GM12878 (cell line): ENCODE data around the gene ARL10. TPM values are rescaled to one million over a fixed set of nuclear protein-coding genes. Genes with fewer than 3 reads are reported as not detected.

Source experiments
- ATAC-seq: fragments of 200-7000 bp; cut with Tn5 transposase; 3 replicates; pipeline ENCODE4 v1.9.1; 2020; ENCODE audit warnings: mild to moderate bottlenecking, moderate library complexity
- BruUV-seq: library from RNA; stranded (reverse); fragments of 400-500 nt; replicated peaks from 2 replicates; lab custom pipeline; 2021; lab: Mats Ljungman, UMichigan
- CTCF ChIA-PET: fragments of 300-600 bp; sonication (Branson Sonifier 250); formaldehyde crosslinking; extraction: SDS; loops from one replicate; lab custom pipeline; 2021; ENCODE audit warnings: inconsistent platforms; lab: Yijun Ruan, JAX
- POLR2A ChIA-PET: fragments of 350-600 bp; formaldehyde crosslinking; extraction: SDS; loops from one replicate; lab custom pipeline; 2021; ENCODE audit warnings: inconsistent platforms; lab: Charles Lee
- RAD21 ChIA-PET: fragments of 300-600 bp; sonication (Branson Sonifier 250); formaldehyde crosslinking; loops from one replicate; lab custom pipeline; 2023; ENCODE audit warnings: antibody characterized with exemption; ENCODE audit not compliant: unreplicated experiment; lab: Charles Lee
- SMC1A ChIA-PET: fragments of 300-600 bp; sonication (Branson Sonifier 250); formaldehyde crosslinking; loops from one replicate; lab custom pipeline; 2023; ENCODE audit not compliant: unreplicated experiment, uncharacterized antibody; lab: Charles Lee
- DNase-seq: peaks from one replicate; pipeline ENCODE4 v3.0.0-alpha.2; 2011; ENCODE audit warnings: low read depth, low spot score
- FAIRE-seq: peaks from 3 replicates; lab custom pipeline; 2011; peaks lifted over from hg19 to GRCh38; lab: Jason Lieb, UNC
- H2AFZ ChIP-seq: 2 replicates; pipeline ENCODE4 v1.6.0; 2011; ENCODE audit warnings: low read depth, low read length, control low read depth; ENCODE audit not compliant: control insufficient read depth
- H3K27ac ChIP-seq: 2 replicates; pipeline ENCODE4 v1.5.1; 2011; ENCODE audit warnings: control low read depth; ENCODE audit not compliant: control insufficient read depth, insufficient read depth
- H3K27me3 ChIP-seq, 2 experiments: replicated peaks in 1 of 2; 2 replicates each; pipeline versions ENCODE4 v1.6.0 to v1.6.1; 2011; ENCODE audit warnings: low read length in 1 of 2; ENCODE audit not compliant: control insufficient read depth in 2 of 2, insufficient read depth in 2 of 2
- H3K36me3 ChIP-seq, 2 experiments: 2 replicates each; pipeline ENCODE4 v1.5.1; 2011; ENCODE audit warnings: low read length in 1 of 2; ENCODE audit not compliant: control insufficient read depth in 2 of 2, insufficient read depth in 2 of 2
- H3K4me1 ChIP-seq: 2 replicates; pipeline ENCODE4 v1.6.1; 2011; ENCODE audit warnings: mild to moderate bottlenecking, low read length, moderate library complexity, mixed read lengths; ENCODE audit not compliant: control insufficient read depth, insufficient read depth
- H3K4me2 ChIP-seq: 2 replicates; pipeline ENCODE4 v1.6.0; 2011; ENCODE audit warnings: control low read depth; ENCODE audit not compliant: control insufficient read depth, insufficient read depth
- H3K4me3 ChIP-seq: fragments of 200-600 bp; sonication (generic); 2 replicates; pipeline ENCODE4 v1.5.1; 2016
- H3K79me2 ChIP-seq: 2 replicates; pipeline ENCODE4 v1.6.0; 2011; ENCODE audit warnings: low read length; ENCODE audit not compliant: control insufficient read depth, insufficient read depth
- H3K9ac ChIP-seq: 2 replicates; pipeline ENCODE4 v1.8.0; 2011; ENCODE audit warnings: low read length, control low read depth, mixed read lengths; ENCODE audit not compliant: control insufficient read depth, insufficient read depth
- H3K9me3 ChIP-seq: replicated peaks from 3 replicates; pipeline ENCODE4 v1.5.1; 2011; ENCODE audit warnings: mild to moderate bottlenecking, low read length; ENCODE audit not compliant: control insufficient read depth, insufficient read depth
- H4K20me1 ChIP-seq: 2 replicates; pipeline ENCODE4 v1.6.0; 2011; ENCODE audit not compliant: control insufficient read depth, insufficient read depth
- EED ChIP-seq: sonication (generic); IDR thresholded peaks from 2 replicates; pipeline ENCODE4 v1.6.1; 2016; ENCODE audit warnings: antibody characterized with exemption, low read depth
- IKZF1 ChIP-seq: fragments of 450-650 bp; conservative IDR thresholded peaks from 2 replicates; pipeline ENCODE4 v1.6.1; 2017; ENCODE audit warnings: antibody characterized with exemption, mild to moderate bottlenecking
- JUND ChIP-seq: IDR thresholded peaks from 2 replicates; pipeline ENCODE4 v1.6.1; 2012; ENCODE audit warnings: low read depth, mild to moderate bottlenecking, low read length, improper control_type of control experiment, moderate library complexity
- MTA3 ChIP-seq: IDR thresholded peaks from 2 replicates; pipeline ENCODE4 v1.6.1; 2012; ENCODE audit warnings: low read length, inconsistent platforms, borderline replicate concordance
- MXI1 ChIP-seq: fragments of 150-350 bp; IDR thresholded peaks from 2 replicates; pipeline ENCODE4 v1.6.1; 2011; ENCODE audit warnings: low read depth, mild to moderate bottlenecking, inconsistent platforms, low read length, improper control_type of control experiment
- NFXL1 ChIP-seq: fragments of 450-650 bp; IDR thresholded peaks from 2 replicates; pipeline ENCODE4 v1.6.1; 2017; ENCODE audit warnings: antibody characterized with exemption, mild to moderate bottlenecking, borderline replicate concordance
- NFYA ChIP-seq: IDR thresholded peaks from 2 replicates; pipeline ENCODE4 v1.6.1; 2011; ENCODE audit warnings: low read depth, mild to moderate bottlenecking, low read length, improper control_type of control experiment, borderline replicate concordance
- RUNX3 ChIP-seq: IDR thresholded peaks from 2 replicates; pipeline ENCODE4 v1.6.1; 2012; ENCODE audit warnings: low read length, inconsistent platforms
- SP1 ChIP-seq: IDR thresholded peaks from one replicate; pipeline ENCODE4 v1.6.1; 2011; ENCODE audit warnings: low read depth, low read length
- SREBF2 ChIP-seq: IDR thresholded peaks from 2 replicates; pipeline ENCODE4 v1.6.1; 2012; ENCODE audit warnings: mild to moderate bottlenecking, low read length
- STAT1 ChIP-seq: fragments of 450-650 bp; conservative IDR thresholded peaks from 2 replicates; pipeline ENCODE4 v1.6.1; 2014; ENCODE audit warnings: antibody characterized with exemption, mild to moderate bottlenecking
- SUZ12 ChIP-seq: fragments of 200-600 bp; sonication (generic); IDR thresholded peaks from one replicate; pipeline ENCODE4 v1.6.1; 2018; ENCODE audit warnings: antibody characterized with exemption, mild to moderate bottlenecking; ENCODE audit not compliant: unreplicated experiment
- ZBED1 ChIP-seq: IDR thresholded peaks from 2 replicates; pipeline ENCODE4 v1.6.1; 2016; ENCODE audit warnings: borderline replicate concordance
- ZZZ3 ChIP-seq: IDR thresholded peaks from 2 replicates; pipeline ENCODE4 v1.6.1; 2011; ENCODE audit warnings: low read depth; ENCODE audit not compliant: control insufficient read depth, insufficient read length
- WGBS: methylation state at CpG from one replicate; pipeline ENCODE4 v1.1.6; 2016; ENCODE audit warnings: low lambda C conversion rate; ENCODE audit not compliant: insufficient replicate concordance, insufficient coverage; ENCODE audit errors: missing lambda C conversion rate; 5-methylcytosine and 5-hydroxymethylcytosine counted together
- in situ Hi-C: fragments of 300-500 bp; cut with MboI; formaldehyde crosslinking; loops from 9 replicates; pipeline ENCODE4 v1.14.3; 2018; ENCODE audit warnings: mixed read lengths
- intact Hi-C: fragments of 100-400 bp; cut with micrococcal nuclease; formaldehyde crosslinking; loops from one replicate; pipeline ENCODE4 v1.14.2; 2022; ENCODE audit not compliant: unreplicated experiment
- polyA plus RNA-seq, 11 experiments: library from polyadenylated mRNA; depleted of rRNA in 4 of 11; unstranded in 6 of 11; stranded (reverse) in 5 of 11; fragments of >200 nt; fragmentation: Nextera tagmentation in 4 of 11; fragmentation: Illumina TruSeq in 1 of 11; extraction: Ambion mirVana in 4 of 11; extraction: Trizol in 1 of 11; gene quantifications; 1 replicate in 1 of 11; 2 replicates in 10 of 11; pipeline versions ENCODE4 v1.2.1 to v1.2.3, GENCODE V29; 2011 to 2016; ENCODE audit warnings: inconsistent platforms in 2 of 11, missing spikeins in 2 of 11, low read depth in 1 of 11
- total RNA-seq, 4 experiments: library from RNA; depleted of rRNA in 3 of 4; stranded (reverse); fragments of >200 nt in 3 of 4; fragmentation: Illumina TruSeq in 1 of 4; extraction: Trizol in 1 of 4; gene quantifications; 2 replicates each; pipeline versions ENCODE4 v1.2.1 to v1.2.3, GENCODE V29; 2013 to 2021
- TF ChIP-seq, protein P1 (sequence below): fragments of 450-650 bp; IDR thresholded peaks from 2 replicates; pipeline ENCODE4 v1.6.1; 2016; ENCODE audit warnings: mild to moderate bottlenecking, moderate library complexity, borderline replicate concordance
- TF ChIP-seq, protein P2 (sequence below): IDR thresholded peaks from 2 replicates; pipeline ENCODE4 v1.6.1; 2011; ENCODE audit warnings: mild to moderate bottlenecking, low read depth, low read length, moderate library complexity; ENCODE audit not compliant: insufficient replicate concordance
- TF ChIP-seq, protein P3 (sequence below): fragments of 450-650 bp; IDR thresholded peaks from 2 replicates; pipeline ENCODE4 v1.6.1; 2018; ENCODE audit warnings: borderline replicate concordance, mild to moderate bottlenecking; ENCODE audit not compliant: partially characterized antibody

The ARL10 gene
- total and polyA plus RNA-seq, 10 of the 15 experiments (the other 5 are each of a cell fraction or from before 2014, with no cell fraction given): 0.44 to 6.4 (median 2.4) TPM

DNA sequence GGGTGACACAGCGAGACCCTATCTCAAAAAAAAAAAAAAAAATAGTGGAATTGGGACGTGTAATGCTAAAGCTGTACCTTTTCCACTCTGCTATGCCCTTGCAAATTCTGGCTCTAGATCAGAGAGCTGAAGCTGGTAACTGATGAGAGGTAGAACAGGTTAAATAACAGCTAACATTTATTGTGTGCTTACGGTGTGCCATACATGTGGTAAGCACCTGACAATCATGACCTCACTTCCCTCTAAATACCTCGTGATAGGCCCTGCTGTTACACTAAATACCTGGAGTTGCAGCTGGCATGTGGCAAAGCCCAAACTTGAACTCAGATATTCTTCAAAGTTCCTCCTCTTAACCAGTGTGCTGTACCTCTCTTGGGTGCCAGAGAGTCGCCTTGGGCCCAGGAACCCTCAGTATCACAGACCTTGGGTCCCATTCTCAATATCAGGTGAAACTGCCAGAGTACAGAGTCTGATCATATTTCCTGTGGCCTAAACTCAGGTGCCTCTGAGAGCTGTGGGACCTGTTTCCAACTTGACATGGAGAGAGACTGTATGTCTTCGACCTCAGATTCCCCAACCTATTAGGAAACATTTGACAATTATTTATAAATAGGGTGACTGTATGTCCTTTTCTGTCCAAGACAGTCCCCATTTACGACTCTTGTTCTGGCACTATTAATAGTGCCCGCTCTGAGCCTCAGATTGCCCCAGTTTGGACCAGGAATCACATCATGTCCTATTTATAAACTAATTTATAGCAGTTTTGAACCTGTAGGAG, 4.8 kb downstream of the ARL10 start:
- Histone ChIP-seq H3K27me3 (no peaks in the 10 kb centered on the region), H3K9ac (no peak overlapping the region), H3K27ac (no peak overlapping the region), H3K9me3 (no peaks in the 10 kb centered on the region), H3K4me1 (no peaks in the 10 kb centered on the region), H3K4me3 (no peak overlapping the region), H4K20me1 (no peaks in the 10 kb centered on the region), H3K36me3 (peaks cover 0 to 3% of the 10 kb centered on the region in 2 experiments; a peak in 1 of 4 replicates), H2AFZ (no peak overlapping the region), H3K79me2 (no peaks in the 10 kb centered on the region), H3K4me2 (no peak overlapping the region)
- intact Hi-C loops (no loop called here), in situ Hi-C loops (no loop called here)
- no TSS peak for BruUV-seq
- TF ChIP-seq ZZZ3 (no peak), STAT1 (no peak), IKZF1 (no peak), MXI1 (no peak), NFXL1 (no peak), SREBF2 (no peak), RUNX3 (no peak), MTA3 (no peak), JUND (no peak), NFYA (no peak), EED (no peak), SP1 (no peak), SUZ12 (no peak), ZBED1 (no peak)
- TF ChIP-seq, protein P1, sequence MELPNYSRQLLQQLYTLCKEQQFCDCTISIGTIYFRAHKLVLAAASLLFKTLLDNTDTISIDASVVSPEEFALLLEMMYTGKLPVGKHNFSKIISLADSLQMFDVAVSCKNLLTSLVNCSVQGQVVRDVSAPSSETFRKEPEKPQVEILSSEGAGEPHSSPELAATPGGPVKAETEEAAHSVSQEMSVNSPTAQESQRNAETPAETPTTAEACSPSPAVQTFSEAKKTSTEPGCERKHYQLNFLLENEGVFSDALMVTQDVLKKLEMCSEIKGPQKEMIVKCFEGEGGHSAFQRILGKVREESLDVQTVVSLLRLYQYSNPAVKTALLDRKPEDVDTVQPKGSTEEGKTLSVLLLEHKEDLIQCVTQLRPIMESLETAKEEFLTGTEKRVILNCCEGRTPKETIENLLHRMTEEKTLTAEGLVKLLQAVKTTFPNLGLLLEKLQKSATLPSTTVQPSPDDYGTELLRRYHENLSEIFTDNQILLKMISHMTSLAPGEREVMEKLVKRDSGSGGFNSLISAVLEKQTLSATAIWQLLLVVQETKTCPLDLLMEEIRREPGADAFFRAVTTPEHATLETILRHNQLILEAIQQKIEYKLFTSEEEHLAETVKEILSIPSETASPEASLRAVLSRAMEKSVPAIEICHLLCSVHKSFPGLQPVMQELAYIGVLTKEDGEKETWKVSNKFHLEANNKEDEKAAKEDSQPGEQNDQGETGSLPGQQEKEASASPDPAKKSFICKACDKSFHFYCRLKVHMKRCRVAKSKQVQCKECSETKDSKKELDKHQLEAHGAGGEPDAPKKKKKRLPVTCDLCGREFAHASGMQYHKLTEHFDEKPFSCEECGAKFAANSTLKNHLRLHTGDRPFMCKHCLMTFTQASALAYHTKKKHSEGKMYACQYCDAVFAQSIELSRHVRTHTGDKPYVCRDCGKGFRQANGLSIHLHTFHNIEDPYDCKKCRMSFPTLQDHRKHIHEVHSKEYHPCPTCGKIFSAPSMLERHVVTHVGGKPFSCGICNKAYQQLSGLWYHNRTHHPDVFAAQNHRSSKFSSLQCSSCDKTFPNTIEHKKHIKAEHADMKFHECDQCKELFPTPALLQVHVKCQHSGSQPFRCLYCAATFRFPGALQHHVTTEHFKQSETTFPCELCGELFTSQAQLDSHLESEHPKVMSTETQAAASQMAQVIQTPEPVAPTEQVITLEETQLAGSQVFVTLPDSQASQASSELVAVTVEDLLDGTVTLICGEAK: no peak
- TF ChIP-seq, protein P2, sequence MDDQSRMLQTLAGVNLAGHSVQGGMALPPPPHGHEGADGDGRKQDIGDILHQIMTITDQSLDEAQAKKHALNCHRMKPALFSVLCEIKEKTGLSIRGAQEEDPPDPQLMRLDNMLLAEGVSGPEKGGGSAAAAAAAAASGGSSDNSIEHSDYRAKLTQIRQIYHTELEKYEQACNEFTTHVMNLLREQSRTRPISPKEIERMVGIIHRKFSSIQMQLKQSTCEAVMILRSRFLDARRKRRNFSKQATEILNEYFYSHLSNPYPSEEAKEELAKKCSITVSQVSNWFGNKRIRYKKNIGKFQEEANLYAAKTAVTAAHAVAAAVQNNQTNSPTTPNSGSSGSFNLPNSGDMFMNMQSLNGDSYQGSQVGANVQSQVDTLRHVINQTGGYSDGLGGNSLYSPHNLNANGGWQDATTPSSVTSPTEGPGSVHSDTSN: no peak
- TF ChIP-seq, protein P3, sequence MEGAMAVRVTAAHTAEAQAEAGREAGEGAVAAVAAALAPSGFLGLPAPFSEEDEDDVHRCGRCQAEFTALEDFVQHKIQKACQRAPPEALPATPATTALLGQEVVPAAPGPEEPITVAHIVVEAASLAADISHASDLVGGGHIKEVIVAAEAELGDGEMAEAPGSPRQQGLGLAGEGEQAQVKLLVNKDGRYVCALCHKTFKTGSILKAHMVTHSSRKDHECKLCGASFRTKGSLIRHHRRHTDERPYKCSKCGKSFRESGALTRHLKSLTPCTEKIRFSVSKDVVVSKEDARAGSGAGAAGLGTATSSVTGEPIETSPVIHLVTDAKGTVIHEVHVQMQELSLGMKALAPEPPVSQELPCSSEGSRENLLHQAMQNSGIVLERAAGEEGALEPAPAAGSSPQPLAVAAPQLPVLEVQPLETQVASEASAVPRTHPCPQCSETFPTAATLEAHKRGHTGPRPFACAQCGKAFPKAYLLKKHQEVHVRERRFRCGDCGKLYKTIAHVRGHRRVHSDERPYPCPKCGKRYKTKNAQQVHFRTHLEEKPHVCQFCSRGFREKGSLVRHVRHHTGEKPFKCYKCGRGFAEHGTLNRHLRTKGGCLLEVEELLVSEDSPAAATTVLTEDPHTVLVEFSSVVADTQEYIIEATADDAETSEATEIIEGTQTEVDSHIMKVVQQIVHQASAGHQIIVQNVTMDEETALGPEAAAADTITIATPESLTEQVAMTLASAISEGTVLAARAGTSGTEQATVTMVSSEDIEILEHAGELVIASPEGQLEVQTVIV: no peak
- ATAC-seq (no peak), DNase-seq (no peak), FAIRE-seq (no peak)
- ChIA-PET CTCF (no interaction called here), SMC1A (interaction anchor here (2.6 kb wide), 1 partner anchor 12 kb away, joined by 6 read pairs; no protein-coding TSS in a partner anchor), POLR2A (interaction anchor here (0.6 to 1.0 kb wide), 2 partner anchors 18 kb away, joined by 4 read pairs; partner anchors contain the start of gene NOP16), RAD21 (interaction anchor here (1.0 to 1.2 kb wide), 2 partner anchors 8 to 10 kb away, joined by 3 to 5 read pairs; partner anchors contain the start of gene KIAA1191)
- 76% methylated on average over 7 of the region's 8 CpGs for WGBS
